GM13976 (cell line): ENCODE measurements around the gene TTBK1.

Experiments
- DNase-seq: peaks from one replicate; pipeline ENCODE4 v3.0.0; 2012; ENCODE audit warnings: low spot score
- CTCF ChIP-seq: IDR thresholded peaks from 2 replicates; pipeline ENCODE4 v1.5.1; 2012; ENCODE audit warnings: borderline replicate concordance, mild to moderate bottlenecking; ENCODE audit not compliant: insufficient read depth; ENCODE audit errors: extremely low read depth, missing control alignments, control extremely low read depth
- in situ Hi-C: fragments of 300-500 bp; cut with MboI; formaldehyde crosslinking; loops from one replicate; pipeline ENCODE4 v1.12.0; 2022; ENCODE audit warnings: low sequenced_read_pairs, mixed read lengths, inconsistent platforms; ENCODE audit not compliant: unreplicated experiment

TTBK1 gene

DNA sequence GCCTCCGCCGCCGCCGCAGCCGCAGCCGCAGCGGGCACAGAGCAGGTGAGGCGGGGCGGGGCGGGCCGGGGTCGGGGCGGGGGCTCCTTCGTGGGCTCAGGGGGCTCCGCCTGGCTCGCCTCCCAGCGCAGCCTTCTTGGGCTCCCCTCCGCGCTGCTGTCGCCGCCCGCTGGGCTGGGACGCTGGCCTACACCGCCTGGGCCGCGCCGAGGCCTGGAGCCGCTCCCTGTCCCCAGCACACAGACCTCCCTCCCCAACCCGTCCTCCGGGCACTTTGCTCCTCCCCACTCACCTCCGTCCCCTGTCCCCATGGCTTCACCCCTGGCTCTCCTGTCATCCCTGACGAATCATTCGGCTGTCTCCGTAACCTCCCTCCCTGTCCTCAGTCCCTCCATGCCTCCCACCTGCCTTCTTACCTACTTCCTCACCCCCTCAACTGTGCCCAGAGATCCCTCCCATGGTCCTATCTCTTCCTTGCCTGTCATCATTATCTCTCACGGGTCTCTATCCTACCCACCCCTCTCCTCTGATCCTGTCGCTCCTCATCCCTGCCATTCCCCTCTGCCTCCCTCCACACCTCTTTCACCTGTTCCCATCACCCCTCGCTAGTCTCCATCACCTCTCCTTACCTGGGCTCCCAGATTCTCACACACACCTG, 512 bp downstream of the TTBK1 start:
- TF ChIP-seq CTCF = no peak
- no peak for DNase-seq
- in situ Hi-C loops = no loop called here

DNA sequence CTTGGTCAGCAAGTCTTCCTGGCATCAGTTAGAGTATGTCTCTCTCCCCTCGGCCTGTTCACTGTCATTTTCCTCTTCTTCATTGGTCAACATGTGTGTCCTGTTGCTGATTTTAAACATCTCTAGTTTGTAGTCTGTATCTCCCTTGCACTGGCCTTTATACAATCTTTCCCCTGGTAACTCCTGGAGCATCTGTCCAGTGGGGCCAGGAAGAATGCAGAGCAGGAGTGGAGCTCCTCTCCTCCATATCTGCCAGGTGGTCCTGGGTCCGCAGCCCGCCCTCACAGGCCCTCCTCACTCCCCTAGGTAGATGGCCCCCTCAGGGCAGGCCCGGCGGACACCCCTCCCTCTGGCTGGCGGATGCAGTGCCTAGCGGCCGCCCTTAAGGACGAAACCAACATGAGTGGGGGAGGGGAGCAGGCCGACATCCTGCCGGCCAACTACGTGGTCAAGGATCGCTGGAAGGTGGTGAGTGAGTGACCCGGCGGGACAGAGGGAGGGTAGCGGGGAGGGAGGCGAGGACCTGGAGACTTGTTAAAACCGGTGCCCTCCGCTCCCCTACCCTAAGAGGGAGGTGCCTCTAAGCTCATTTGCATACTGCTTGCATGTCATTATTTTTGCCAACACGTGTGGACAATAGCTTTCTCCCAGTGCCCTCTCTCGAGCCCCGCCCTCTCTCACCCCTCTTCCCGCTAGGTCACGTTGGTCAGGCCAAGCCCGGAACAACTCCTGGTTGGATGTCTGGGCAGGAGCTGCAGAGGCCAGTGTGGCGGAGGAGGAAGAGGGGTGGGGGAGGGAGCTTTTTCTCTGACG, 3.2 kb downstream of the TTBK1 start:
- in situ Hi-C loops = no loop called here
- no peak for TF ChIP-seq CTCF
- peak; percentile 73 for DNase-seq

DNA sequence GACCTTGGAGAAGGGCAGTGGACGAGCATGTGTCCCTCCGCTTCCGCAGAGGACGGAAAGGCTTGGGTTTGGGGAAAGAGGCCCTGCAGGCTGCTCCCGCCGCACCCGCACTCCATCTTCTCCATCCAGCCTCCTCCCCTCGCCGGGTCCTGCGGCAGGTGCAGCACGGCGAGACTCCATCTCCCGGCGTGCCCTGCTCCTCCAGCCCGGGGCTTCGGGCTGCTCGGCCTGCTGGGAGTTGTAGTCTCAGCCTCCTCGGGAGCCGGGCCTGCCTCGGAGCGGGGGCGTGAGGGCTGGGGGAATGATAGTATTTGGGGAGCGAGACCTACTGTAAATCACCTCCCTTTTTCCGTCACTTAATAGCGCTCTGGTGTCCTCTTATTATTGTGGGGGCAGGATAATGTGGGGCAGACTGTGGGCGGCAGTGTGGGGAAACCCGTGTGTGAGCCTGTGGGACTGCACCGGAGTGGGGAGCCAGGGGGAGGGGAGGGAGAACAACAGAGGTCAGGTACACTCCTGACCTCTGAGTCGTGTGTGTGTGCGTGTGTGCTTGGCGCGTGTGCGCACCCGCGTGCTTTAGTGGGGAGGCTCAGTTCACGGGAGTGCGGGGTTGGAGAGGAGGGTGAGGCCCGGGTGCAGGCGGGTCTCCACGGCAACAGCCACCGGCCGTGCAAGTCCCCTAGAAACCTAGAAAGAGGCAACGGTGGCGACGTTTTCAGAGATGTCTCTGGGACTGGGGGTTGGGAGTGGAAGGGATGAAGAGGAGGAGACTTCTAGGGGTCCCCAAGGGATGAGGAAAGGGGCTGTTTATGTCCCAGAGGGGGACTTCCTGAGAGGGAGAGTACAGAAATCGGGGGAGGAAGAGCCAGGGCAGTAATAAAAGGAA, 4.1 kb downstream of the TTBK1 start:
- TF ChIP-seq CTCF = no peak
- peak; percentile 98 for DNase-seq
- in situ Hi-C loops = no loop called here

GRCh38 chr6:43248101-43248500, 4.8 kb downstream of the TTBK1 start:
- TF ChIP-seq CTCF = no peak
- no peak for DNase-seq
- in situ Hi-C loops = no loop called here

DNA sequence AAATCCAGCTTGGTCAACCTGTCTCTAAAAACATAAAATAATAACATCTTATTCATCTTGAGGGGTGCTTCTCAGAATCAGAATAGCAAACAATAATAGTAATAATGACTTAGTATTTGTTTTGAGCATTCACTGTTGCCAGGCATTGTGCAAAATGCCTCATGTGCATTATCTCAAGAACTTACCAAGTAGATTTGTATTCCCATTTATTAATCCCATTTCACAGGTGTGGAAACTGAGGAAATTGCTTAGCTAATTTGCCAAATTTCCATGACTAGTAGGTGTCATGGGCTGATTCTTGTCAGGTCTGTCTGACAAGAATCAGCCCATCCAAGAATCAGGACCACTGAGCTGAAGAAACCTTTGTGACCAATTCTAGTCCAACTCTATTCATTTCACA, 5.5 kb downstream of the TTBK1 start:
- DNase-seq = no peak
- no peak for TF ChIP-seq CTCF
- in situ Hi-C loops = no loop called here

- in situ Hi-C loops = loop anchor here (25.0 kb wide), 1 partner anchor 236 kb away; the partner anchor contains the start of gene TJAP1
- TF ChIP-seq CTCF = no peak
- DNase-seq = peak; percentile 70
Measured at GRCh38 chr6:43250992-43251373, 7.7 kb downstream of the TTBK1 start.
